HG02610 (cell line): ENCODE data around the gene BRIX1.
"Not testable (repeated sequence)": the region's sequence is repeated elsewhere in the genome, so short reads cannot be mapped to it uniquely, and the experiment has no call there.

Experiments used
- ATAC-seq: cut with Tn5 transposase; IDR thresholded peaks from one replicate; pipeline ENCODE4 v1.9.1; 2021; ENCODE audit warnings: mild to moderate bottlenecking, moderate library complexity; ENCODE audit not compliant: unreplicated experiment

BRIX1 gene

DNA sequence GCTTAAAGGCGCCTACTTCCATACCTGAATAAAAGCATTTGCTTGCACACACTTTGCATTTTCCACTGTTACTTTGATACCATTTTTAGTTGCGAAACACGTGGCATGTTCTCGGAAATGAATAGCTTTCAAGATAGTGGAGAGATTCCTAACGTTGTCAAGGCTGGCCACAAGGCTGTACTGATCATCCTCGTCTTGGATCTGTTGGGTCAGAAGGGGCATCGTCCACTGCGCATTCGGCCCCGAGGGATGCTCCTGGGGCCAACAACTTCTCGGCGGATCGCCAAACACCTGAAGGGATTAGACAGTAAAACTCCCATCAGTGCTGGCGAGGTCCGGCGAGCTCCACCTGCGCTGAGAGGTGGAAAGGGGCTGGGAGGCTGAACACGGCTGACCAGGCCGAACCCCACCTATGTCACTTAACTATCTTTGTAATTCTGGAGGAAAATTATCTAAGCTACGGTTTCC, 806 bp upstream of the BRIX1 start:
- ATAC-seq = peak; percentile 12

DNA sequence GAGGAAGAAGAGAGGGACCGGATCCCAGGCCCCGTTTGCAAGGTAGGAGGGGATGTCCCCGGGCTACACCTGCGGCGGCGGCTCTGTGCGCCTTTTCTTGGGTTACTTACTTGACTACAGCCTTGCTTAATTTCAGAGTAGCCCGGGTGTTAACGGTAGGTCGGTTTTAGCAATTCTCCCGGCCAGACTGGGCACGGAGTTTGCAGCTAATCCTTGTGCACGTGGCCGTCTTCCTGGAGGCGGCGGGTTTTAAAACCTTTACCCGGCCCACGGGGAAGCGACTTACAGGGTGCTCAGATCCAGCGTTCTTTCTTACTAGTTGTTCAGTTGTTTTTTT, 313 bp downstream of the BRIX1 start:
- ATAC-seq = no peak

DNA sequence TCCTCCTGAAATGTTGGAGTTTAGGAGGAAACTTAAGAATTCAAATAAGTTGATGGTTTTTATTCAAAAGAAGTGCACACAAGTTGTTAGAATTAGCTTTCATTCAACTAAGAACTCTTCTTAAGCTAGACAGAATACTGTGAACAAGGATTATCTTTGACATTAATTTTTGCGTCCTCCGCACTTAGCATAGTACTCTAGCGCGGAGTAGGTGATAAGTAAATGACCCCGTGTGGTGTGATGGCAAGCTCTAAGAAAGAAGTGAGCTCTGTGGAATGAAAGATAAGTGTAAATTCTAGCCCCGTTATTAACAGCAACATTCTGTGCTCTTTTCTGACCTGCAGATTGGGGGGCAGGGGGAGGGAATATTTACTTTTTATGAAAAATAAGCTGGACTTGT, 1.0 kb downstream of the BRIX1 start:
- no peak for ATAC-seq

DNA sequence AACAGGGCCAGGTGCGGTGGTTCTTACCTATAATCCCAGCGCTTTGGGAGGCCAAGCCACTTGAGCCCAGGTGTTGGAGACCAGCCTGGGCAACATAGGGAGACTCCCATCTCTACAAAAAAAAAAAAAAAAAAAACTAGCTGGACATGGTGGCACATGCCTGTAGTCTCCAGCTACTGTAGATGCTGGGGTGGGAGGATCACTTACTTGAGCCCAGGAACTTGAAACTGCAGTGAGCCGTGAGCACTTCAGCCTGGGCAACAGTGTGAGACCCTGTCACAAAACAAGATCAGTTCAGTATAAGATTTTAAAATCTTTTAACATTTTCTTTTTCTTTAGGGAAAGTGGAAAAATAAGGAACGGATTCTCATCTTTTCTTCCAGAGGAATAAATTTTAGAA, 2.5 kb downstream of the BRIX1 start:
- ATAC-seq = no peak

DNA sequence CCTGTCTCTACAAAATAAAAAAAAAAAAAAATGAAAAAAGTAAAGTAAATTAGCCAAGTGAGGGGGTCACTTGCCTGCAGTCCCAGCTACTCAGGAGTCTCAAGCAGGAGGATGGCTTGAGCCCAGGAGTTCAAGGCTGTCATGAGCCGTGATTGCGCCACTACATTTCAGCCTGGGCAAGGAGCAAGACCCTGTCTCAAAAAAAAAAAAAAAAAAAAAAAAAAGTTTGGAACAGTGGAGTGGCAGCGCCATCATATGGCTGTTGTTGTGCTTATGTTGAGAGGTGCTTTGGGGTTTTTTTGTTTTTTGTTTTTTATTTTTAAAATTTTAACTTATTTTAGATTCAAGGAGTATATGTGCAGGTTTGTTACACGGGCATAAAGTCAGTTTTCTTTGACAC, 3.6 kb downstream of the BRIX1 start:
- no peak for ATAC-seq

DNA sequence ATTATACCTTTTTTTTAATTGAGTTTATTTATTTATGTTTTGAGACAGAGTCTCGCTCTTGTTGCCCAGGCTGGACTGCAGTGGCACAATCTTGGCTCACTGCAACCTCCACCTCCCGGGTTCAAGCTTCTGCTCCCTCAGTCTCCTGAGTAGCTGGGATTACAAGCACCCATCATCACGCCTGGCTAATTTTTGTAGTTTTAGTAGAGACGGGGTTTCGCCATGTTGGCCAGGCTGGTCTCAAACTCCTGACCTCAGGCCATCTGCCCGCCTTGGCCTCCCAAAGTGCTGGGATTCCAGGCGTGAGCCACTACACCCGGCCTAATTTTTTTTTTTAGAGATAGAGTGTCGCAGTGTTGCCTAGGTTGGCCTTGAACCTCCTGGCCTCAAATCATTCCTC, 7.7 kb downstream of the BRIX1 start:
- ATAC-seq = not testable (repeated sequence)

DNA sequence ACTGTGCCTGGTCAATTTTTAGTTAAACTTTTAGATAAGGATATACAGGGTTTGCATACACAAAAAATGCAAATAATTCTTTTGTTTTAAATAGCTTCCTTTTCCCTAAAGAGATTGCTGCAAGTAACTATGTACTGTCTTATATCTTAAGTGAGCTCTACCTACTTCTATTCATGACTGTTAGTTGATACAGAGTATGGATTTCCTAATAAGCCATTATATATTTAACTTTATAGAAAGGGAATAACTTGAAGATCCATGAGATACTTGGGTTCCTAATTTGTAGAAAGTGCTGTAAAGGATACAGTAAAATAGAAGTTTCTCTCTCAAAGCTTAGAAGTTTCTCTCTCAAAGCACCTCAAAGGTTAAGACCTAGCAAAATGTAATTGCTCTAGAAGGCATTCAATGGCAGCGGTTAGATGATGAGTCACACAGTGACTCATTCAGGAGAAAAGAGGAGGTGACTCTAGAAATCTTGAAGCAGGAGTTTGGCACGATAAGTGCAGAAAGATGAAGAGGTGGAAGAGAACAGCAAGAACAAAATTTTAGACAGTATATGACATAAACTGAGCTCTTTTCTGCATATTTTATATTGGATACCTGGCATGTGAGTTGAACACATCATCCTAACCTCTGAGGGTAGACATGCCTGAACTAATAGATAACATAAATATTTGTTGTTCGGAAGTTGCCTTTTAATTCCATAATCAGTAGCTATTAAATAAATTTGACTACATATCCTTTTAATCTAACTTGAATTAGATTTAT, 8.4 kb downstream of the BRIX1 start:
- peak; percentile 63 for ATAC-seq

DNA sequence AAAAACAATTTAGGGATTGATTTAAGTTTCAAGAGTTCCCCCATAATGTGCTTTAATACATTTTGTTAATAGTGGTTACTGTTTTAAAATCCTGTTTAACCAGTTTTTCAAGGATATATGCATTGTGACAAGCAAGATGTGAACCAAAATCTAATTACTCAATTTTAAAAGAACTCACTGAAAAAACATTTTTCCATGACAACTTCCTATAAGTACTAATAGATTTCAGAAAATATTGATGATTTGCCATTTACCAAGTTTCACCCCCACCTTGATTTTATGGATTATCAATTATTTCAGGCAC, 8.9 kb downstream of the BRIX1 start:
- ATAC-seq = no peak

DNA sequence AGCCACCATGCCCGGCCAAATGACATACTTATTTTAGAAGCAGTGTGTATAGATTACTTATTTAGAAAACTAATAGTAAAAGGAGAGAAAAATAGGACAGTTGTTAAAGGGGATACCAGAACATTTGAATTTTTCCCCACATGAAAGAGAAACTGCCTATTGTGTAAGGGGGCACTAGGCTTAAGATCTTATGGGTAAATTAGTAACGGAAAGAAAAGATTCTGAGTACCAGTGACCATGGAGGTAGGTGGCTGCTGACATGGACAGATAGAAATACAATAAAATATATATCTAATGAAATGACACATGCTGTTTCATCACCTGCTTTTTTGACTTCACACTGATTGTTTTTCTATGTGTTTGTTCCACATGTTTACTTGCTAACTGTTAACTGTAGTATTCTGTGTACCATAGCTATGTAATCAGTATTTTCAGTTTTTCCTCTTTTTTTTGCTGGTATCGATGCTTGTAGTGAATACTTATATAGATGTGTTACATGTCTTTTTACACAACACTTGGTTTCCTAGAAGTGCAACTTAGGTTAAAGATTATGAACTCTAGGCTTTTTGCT, 10.9 kb downstream of the BRIX1 start:
- ATAC-seq = no peak

DNA sequence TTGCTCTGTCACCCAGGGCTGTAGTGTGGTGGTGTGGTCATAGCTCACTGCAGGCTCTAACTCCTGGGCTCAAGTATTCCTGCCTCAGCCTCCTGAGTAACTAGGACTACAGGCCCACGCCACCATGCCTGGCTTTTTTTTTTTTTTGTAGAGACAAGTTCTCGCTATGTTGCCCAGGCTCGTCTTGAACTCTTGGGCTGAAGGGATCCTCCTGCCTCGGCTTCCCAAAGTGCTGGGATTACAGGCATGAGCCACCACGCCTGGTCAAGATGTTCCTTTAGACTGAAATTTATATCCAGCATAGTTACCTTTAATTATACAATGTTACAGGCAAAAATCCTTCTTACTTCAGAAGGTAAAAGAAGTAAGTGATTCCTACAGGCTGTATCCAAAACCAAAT, 12.3 kb downstream of the BRIX1 start:
- ATAC-seq = no peak

DNA sequence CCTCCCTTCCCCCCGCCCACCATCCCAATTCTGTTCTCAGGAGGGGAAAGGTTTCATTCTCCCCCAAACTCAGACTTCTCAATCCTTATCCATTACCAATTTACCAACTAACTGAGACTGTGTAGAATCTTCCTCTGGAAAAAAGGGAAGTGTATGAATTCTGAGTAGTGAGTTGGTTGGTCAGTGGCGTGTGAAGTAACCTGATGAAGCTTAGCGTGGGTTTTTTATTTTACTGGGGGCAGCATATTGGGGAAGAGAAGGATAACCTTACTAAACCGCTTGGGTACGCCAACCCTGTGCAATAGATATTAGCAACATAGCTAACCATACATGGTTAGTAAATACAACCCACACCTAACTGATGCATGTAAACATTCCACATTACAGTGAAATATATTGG, 12.8 kb downstream of the BRIX1 start:
- no peak for ATAC-seq

DNA sequence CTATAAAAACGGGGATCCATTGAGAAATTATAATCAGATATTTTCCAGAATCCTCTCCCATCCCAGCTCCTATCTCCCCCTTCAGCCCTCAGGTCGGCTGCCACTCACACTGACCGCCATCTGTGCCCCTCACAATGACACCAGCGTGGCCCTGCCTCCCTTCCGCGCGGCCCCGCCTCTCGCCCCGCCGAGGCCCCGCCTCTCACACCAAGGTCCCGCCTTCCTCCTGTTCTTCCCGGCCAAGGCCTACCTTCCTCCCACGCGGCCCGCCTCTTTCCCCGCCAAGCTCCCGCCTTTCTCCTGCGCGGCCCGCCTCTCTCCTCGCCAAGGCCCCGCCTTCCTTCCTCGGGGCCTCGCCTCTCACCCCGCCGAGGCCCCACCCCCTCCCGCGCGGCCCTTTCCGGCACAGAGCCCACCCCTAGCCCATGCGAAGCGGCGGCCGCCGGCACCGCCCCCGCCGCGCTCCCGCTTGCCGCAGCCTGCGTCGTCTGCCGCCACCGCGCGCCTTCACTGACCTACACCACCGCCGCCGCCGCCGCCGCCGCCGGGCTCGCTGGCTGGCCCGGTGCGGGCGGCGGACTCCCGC, 13.7 kb downstream of the BRIX1 start, which contains the start of gene DNAJC21:
Gene DNAJC21 (plus strand): TSS at position 426 of the 586 bp plus-strand sequence. CDS start 261 bp downstream, outside the sequence.
- ATAC-seq = peak; percentile 90

DNA sequence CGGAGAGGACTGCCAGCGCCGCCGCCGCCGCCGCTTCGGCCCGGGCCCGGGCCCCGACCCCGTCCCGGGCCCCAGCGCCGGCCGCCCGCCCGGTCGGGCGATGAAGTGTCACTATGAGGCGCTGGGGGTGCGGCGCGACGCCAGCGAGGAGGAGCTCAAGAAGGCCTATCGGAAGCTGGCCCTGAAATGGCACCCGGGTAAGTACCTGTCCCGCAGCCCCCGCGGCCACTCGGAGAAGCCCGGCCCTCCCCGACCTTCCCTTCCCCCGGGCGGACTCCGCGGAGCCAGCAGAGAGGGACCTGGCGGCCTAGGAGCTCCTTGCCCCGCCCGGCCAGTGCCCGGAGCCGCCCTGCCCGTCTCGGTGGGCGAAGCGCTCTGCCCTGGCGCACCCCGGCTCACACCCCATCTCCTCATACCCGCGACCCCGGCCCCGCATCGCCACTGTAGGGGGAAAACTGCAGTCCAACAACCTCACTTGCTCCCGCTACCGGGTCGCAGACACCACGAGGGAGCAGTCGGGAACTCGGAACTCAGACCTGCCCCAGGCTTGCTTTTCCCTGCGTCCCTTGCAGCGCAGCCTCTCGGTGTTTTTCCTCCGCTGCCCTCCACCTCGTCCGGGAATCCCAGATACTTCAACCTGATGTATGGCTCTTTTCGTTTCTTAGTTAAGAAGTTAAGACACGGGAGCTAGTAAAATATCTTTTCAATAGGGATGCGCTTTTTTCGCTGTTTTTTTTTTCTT, 14.4 kb downstream of the BRIX1 start:
- peak; percentile 76 for ATAC-seq

DNA sequence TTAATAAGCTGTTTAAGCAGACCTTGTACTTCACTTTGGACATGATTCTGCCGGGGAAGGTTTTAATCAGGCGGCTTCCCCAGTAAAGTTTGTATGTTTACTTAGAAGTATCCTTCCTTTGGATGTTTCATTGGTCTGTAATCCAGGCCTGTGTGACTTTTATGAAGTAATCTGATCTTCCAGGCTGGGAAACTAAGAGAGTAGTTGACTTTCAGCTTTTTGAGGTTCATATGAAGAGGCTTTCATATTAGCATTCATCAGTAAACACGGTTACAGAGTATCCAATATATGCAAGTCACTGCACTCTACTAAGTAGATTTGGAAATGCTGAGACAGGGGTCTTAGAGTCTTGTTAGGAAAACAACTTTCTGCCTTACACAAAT, 14.9 kb downstream of the BRIX1 start:
- no peak for ATAC-seq

DNA sequence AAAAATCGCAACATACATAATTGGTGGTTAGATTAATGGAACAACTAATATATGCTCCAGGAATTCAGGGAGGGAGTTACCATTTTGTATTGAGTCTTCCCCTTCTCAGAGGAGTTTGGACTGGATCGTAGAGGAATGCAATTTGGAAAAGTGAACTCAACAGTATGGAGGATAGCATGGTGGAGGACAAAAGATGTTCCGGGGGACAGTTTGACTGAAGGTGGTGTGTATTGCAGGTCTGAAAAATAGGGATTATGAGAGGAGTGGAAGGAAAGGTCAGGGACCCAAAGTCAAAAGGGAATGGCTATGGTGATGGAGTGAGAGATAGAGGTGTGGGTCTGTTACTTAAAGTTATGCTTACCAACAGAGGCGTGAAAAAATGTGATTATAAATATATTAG, 15.4 kb downstream of the BRIX1 start:
- ATAC-seq = no peak

DNA sequence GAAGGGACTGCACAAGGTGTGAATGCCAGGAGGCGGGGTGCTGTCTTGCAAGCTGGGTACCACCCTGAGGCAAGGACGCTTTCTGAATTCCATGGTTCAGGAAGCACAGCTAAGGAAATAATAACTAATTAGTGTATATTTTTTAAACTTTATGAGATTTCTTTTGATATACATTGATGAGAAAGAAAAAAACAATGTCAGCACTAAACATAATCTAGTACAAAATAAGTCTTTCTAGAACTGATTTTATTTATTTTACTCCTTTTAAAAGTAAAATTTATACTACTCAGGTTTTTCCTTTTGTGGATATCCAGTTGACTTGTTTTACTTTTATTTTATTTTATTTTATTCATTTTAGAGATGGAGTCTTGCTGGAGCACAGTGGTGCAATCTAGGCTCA, 17.4 kb downstream of the BRIX1 start:
- ATAC-seq = no peak

DNA sequence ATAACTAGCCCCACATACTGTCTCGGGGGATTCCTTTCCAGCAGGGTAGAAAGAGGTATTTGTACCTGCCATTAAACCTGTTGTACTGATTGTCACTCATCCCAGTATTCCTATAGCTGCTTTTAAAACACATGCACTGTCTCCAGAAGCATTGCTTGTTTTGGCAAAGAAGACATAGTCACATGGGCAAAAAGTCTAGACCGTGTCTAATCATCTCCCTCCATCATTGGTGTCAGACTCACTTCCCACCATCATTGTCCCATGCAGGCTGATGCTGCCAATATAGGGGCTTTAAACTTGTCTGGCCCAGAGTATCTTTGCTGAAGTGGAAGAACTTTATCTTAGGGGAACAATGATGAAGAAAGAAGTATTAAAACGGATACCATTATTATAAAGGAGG, 26.4 kb downstream of the BRIX1 start:
- ATAC-seq = no peak

DNA sequence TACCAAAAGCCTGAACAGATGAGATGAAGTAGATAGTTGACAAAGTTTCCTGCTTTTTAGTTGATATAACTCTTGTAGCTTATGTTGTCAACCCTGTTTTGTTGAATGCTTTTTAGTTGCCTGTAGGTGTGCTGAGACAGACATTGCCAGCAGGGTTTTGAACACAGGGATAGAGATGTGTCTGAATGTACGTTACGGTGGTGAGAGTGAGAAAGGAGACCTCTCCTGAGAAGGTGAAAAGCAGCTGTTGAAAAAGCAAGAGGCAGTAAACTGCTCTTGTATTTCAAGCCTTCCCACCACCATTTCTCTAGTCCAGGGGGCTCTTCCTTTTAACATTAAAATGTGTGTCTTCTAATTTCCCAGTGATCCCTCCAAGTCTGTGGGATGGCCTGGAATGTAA, 28.5 kb downstream of the BRIX1 start:
- no peak for ATAC-seq

DNA sequence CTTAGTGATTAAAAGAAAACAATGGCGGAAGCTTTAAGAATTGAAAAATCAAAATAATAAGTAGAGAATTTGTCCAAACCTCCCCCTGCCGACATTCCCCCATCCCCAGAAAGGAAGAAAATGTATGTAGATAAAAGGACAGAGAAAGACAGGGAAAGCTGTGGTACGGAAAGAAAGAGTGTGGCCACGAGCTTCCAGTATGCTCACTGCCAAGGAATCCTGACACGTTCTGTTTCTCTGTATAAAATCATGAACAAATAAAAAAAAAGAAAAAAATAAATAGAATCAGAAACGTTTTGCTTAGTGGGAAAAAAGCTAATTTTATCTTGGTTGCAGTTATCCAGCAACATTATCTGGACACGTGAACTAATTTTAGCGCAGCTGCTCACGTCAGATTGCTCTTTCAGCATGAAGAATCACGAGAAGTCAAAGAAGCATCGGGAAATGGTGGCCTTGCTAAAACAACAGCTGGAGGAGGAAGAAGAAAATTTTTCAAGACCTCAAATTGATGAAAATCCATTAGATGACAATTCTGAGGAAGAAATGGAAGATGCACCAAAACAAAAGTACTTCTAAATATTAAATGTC, 29.0 kb downstream of the BRIX1 start:
- no peak for ATAC-seq

DNA sequence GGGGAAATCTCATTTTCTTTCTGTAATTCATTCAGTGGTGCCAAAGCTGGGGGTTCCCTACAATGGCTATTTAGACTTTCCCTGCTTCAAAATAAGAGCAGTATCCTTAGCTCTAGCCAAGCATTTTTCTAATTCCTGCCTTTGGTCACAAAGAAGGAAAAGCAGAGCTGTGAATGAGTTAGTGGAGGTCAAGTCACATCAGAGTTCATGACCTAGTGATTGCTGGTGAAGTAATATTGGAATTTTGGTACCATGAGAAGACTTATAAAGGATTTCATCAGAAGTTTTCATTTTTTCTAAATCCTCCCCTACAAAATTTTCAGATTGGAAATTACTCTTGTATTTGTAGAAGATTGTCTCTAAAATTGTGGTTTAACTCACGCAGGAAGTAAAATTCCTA, 41.8 kb downstream of the BRIX1 start:
- no peak for ATAC-seq

DNA sequence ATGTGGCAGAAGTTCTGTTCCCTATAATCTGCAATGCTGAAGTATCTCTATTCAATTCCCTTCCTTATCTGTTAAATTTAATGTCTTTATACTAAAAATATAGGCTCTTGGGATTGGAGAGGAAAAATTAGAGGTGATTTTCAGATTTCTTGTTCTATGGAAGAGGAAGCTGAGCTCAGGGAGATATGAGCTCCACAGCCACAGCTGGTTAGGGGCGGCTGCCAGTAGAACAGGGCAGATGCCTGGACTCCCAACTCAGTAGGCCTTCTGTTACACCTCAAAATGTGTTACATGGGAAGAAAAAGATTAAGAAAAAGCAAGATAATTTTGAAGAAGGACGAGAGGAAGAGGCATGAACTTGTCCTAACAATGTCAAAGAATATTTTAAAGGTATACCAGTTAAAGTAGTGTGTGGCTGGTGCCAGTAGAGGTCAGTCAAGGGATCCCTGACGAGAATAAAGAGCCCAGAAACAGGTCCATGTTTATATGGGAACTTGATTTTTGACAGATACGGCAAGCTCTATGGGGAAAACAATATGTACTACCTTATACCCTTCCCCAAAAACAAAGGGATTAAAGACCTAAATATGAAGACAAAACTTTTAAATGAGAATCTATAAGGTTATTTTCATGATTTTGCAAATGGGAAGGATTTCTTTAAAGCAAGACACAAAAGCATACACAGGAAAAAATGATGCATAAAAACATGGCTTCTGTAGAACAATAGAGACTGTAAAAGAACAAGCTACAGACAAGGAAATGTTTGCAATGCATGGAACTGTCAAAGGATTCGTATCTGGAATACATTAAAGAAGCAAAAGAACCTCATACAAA, 42.6 kb downstream of the BRIX1 start:
- ATAC-seq = peak; percentile 31
